ENCODE results near the gene RBBP8NL. TPM values are rescaled to one million over a fixed set of nuclear protein-coding genes. Genes with fewer than 3 reads are reported as not detected.
A peak's percentile ranks its signal among the peaks of the same experiment; 100 is the strongest.

The RBBP8NL gene
- total and polyA plus RNA-seq, 9 of the 15 experiments (the other 6 are each of a cell fraction or from before 2014, with no cell fraction given): not detected

GRCh38 chr20:62405108-62405980 is 22.0 kb downstream of the RBBP8NL start:
- FAIRE-seq (peak; percentile 78), DNase-seq (ENCODE audit: extremely low read depth in 1 of 4, low spot score in 3 of 4) (peak in 3 of 4 experiments; percentile 26 to 64 (median 64)), ATAC-seq (peak; percentile 55)
- Histone ChIP-seq H3K36me3 (ENCODE audit: control insufficient read depth, insufficient read depth, low read length) (peaks cover 9% of the 10 kb centered on the region; the same call in 1 of the 3 replicates), H3K4me2 (ENCODE audit: insufficient read depth, low read length) (peak overlapping the region; percentile 7; the same call in 1 of the 2 replicates), H4K20me1 (replicated peaks; ENCODE audit: control insufficient read depth, insufficient read depth, low read length) (0 out of 2 replicates have a peak, but pooled peaks cover 8% of the 10 kb centered on the region), H3K27ac (ENCODE audit: extremely low read depth, low read depth, low read length) (no peak overlapping the region), H2AFZ (ENCODE audit: low read depth, low read length) (no peak overlapping the region), H3K4me3 (no peak overlapping the region), H3K79me2 (ENCODE audit: control insufficient read depth, insufficient read depth, low read length) (peaks cover 14% of the 10 kb centered on the region), H3K9me3 (replicated peaks; ENCODE audit: control insufficient read depth, insufficient read depth, low read depth, low read length) (no peaks in the 10 kb centered on the region), H3K4me1 (replicated peaks in 1 of 2; ENCODE audit: control insufficient read depth in 2 of 2, insufficient read depth in 2 of 2, low read length in 2 of 2) (peaks cover 17 to 84% of the 10 kb centered on the region in 2 experiments), H3K9ac (ENCODE audit: insufficient read depth in 1 of 2, low read depth in 2 of 2, low read length in 2 of 2) (peak overlapping the region in 1 of 2 experiments; percentile 94; a peak in 2 of 4 replicates), H3K27me3 (ENCODE audit: control insufficient read depth in 2 of 2, insufficient read depth in 2 of 2, low read length in 2 of 2) (no peaks in the 10 kb centered on the region), H3K9me1 (ENCODE audit: control insufficient read depth, insufficient read depth, low read length) (peaks cover 4% of the 10 kb centered on the region)
- POLR2A ChIA-PET: interaction anchor here (0.6 to 1.4 kb wide), 3 partner anchors 14 to 19 kb away, joined by 3 to 5 read pairs (median 4); partner anchors contain the start of gene RPS21
- intact Hi-C loops (cut with micrococcal nuclease): loop anchor here (5.0 kb wide), 1 partner anchor 82 kb away; no protein-coding TSS in a partner anchor
- 72% methylated on average over 16 of the region's 23 CpGs for WGBS (ENCODE audit: insufficient coverage, low coverage, missing lambda C conversion rate)
- in situ Hi-C loops (cut with MboI): no loop called here
- TSS peak; percentile 52 for BruUV-seq (replicated peaks)
- CTCF ChIA-PET (ENCODE audit: low intra/inter-chr PET ratio): interaction anchor here (0.7 kb wide), 1 partner anchor 105 kb away, joined by 3 read pairs; no protein-coding TSS in a partner anchor
- TF ChIP-seq UBTF (IDR thresholded peaks at IDR 0.05; ENCODE audit: borderline replicate concordance in 1 of 2, low read depth in 2 of 2, low read length in 2 of 2): no peak
- TF ChIP-seq NR1H2 (CRISPR knock-in tag; IDR thresholded peaks at IDR 0.05): no peak
- no peak for TF ChIP-seq FOXM1 (IDR thresholded peaks at IDR 0.05; ENCODE audit: low read depth)
- no peak for TF ChIP-seq FOXM1 (CRISPR knock-in tag; IDR thresholded peaks at IDR 0.05; ENCODE audit: low read depth)
- TF ChIP-seq BDP1 (IDR thresholded peaks at IDR 0.05; ENCODE audit: insufficient read depth, insufficient read length): no peak
- TF ChIP-seq ZNF384 (IDR thresholded peaks at IDR 0.05; ENCODE audit: low read depth, low read length): no peak
- no peak for TF ChIP-seq ATF1 (CRISPR knock-in tag; IDR thresholded peaks at IDR 0.05)
- TF ChIP-seq ATF1 (tag; IDR thresholded peaks at IDR 0.05): peak; percentile 84
- no peak for TF ChIP-seq ZNF699 (CRISPR knock-in tag; IDR thresholded peaks at IDR 0.05; ENCODE audit: insufficient replicate concordance)
- TF ChIP-seq ZNF253 (CRISPR knock-in tag; conservative IDR thresholded peaks at IDR 0.05): no peak
- TF ChIP-seq CREM (IDR thresholded peaks at IDR 0.05; ENCODE audit: low read depth): peak; percentile 76
- TF ChIP-seq JUND (IDR thresholded peaks at IDR 0.05; ENCODE audit: borderline replicate concordance, low read depth, low read length): peak; percentile 72
- no peak; the same call in 2 of the 3 replicates for TF ChIP-seq JUND (tag; IDR thresholded peaks at IDR 0.05; ENCODE audit: borderline replicate concordance, low read depth, low read length)
- no peak for TF ChIP-seq ASH1L (IDR thresholded peaks at IDR 0.05; ENCODE audit: borderline replicate concordance, low read depth, partially characterized antibody)
- peak; percentile 91 for TF ChIP-seq CEBPG (CRISPR knock-in tag; IDR thresholded peaks at IDR 0.05)
- TF ChIP-seq CEBPG (tag; conservative IDR thresholded peaks at IDR 0.05 in 1 of 2, IDR thresholded peaks at IDR 0.05 in 1 of 2): peak; percentile 66 to 80
- TF ChIP-seq CTBP1 (IDR thresholded peaks at IDR 0.05; ENCODE audit: borderline replicate concordance): peak; percentile 46; the same call in 1 of the 2 replicates
- TF ChIP-seq RBM39 (optimal IDR thresholded peaks at IDR 0.05; ENCODE audit: low read depth, low read length): no peak
- TF ChIP-seq EWSR1 (IDR thresholded peaks at IDR 0.05; ENCODE audit: borderline replicate concordance, low read depth, partially characterized antibody): no peak
- TF ChIP-seq ETV6 (IDR thresholded peaks at IDR 0.05; ENCODE audit: borderline replicate concordance in 1 of 2, low read depth in 2 of 2, low read length in 1 of 2): no peak
- no peak for TF ChIP-seq ETV6 (CRISPR knock-in tag; IDR thresholded peaks at IDR 0.05; ENCODE audit: borderline replicate concordance)

All from K562 (cell line).